HepG2 (cell line): ENCODE measurements around the gene KCNE2. TPM values are rescaled to one million over a fixed set of nuclear protein-coding genes. Genes with fewer than 3 reads are reported as not detected.

Experiments
- KAT7 ChIP-seq: IDR thresholded peaks from 2 replicates; pipeline ENCODE4 v1.6.1; 2018; ENCODE audit warnings: borderline replicate concordance, missing compliant biosample characterization
- MAFG ChIP-seq: sonication (generic); formaldehyde crosslinking; IDR thresholded peaks from 2 replicates; pipeline ENCODE4 v1.5.1; 2020; ENCODE audit warnings: mild to moderate bottlenecking, missing genetic modification reagents
- RAD21 ChIP-seq: fragments of 450-650 bp; formaldehyde crosslinking; IDR thresholded peaks from 2 replicates; pipeline ENCODE4 v1.5.0; 2020; ENCODE audit warnings: mild to moderate bottlenecking
- ZNF180 ChIP-seq: sonication (generic); formaldehyde crosslinking; IDR thresholded peaks from 2 replicates; pipeline ENCODE4 v1.4.0; 2020; ENCODE audit warnings: low read depth, missing genetic modification reagents, borderline replicate concordance
- ZNF383 ChIP-seq: sonication (generic); formaldehyde crosslinking; IDR thresholded peaks from 2 replicates; pipeline ENCODE4 v1.4.0; 2020; ENCODE audit warnings: missing genetic modification reagents, mild to moderate bottlenecking, borderline replicate concordance
- ZSCAN29 ChIP-seq: sonication (generic); formaldehyde crosslinking; conservative IDR thresholded peaks from 2 replicates; pipeline ENCODE4 v1.4.0; 2020; ENCODE audit warnings: mild to moderate bottlenecking, missing genetic modification reagents
- polyA plus RNA-seq, 8 experiments: library from polyadenylated mRNA; depleted of rRNA in 3 of 8; stranded (reverse) in 7 of 8; unstranded in 1 of 8; fragments of >200 nt; fragmentation: Illumina TruSeq in 4 of 8; extraction: Trizol in 4 of 8; gene quantifications; 2 replicates each; pipeline versions ENCODE4 v1.2.1 to v1.2.3, GENCODE V29; 2011 to 2016; ENCODE audit warnings: low read depth in 4 of 8, missing spikeins in 1 of 8, mixed read lengths in 1 of 8; ENCODE audit not compliant: insufficient read depth in 1 of 8
- total RNA-seq, 5 experiments: library from RNA; depleted of rRNA; stranded (reverse); fragments of >200 nt; fragmentation: Illumina TruSeq; extraction: Trizol; gene quantifications; 2 replicates each; pipeline ENCODE4 v1.2.3, GENCODE V29; 2016; ENCODE audit warnings: low read depth in 1 of 5
- TF ChIP-seq, protein P1 (sequence below): sonication (generic); formaldehyde crosslinking; IDR thresholded peaks from 2 replicates; pipeline ENCODE4 v1.4.0; 2020; ENCODE audit warnings: mild to moderate bottlenecking, missing genetic modification reagents
- TF ChIP-seq, protein P2 (sequence below): sonication (generic); formaldehyde crosslinking; IDR thresholded peaks from 2 replicates; pipeline ENCODE4 v1.4.0; 2020; ENCODE audit warnings: missing genetic modification reagents

The KCNE2 gene
- total and polyA plus RNA-seq, 2 of the 13 experiments (the other 11 are each of a cell fraction or from before 2014, with no cell fraction given), result not detected

DNA sequence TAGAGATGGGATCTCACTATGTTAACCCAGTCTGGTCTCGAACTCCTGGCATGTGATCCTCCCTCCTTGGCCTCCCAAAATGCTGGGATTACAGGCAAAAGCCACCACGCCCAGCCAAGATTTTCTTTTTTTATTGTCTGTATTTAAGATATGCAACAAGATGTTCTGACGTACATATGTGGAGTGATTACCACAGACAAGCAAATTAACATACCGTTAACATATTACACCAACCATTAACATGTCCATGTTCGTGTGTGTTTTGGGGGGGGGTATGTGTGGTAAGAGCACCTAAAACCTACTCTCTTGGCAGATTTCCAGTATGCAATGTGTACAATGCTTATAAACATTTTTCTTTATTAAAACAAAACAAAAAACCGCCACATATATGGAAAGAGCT is 10.6 kb upstream of the KCNE2 start (continued):
- TF ChIP-seq, protein P1, sequence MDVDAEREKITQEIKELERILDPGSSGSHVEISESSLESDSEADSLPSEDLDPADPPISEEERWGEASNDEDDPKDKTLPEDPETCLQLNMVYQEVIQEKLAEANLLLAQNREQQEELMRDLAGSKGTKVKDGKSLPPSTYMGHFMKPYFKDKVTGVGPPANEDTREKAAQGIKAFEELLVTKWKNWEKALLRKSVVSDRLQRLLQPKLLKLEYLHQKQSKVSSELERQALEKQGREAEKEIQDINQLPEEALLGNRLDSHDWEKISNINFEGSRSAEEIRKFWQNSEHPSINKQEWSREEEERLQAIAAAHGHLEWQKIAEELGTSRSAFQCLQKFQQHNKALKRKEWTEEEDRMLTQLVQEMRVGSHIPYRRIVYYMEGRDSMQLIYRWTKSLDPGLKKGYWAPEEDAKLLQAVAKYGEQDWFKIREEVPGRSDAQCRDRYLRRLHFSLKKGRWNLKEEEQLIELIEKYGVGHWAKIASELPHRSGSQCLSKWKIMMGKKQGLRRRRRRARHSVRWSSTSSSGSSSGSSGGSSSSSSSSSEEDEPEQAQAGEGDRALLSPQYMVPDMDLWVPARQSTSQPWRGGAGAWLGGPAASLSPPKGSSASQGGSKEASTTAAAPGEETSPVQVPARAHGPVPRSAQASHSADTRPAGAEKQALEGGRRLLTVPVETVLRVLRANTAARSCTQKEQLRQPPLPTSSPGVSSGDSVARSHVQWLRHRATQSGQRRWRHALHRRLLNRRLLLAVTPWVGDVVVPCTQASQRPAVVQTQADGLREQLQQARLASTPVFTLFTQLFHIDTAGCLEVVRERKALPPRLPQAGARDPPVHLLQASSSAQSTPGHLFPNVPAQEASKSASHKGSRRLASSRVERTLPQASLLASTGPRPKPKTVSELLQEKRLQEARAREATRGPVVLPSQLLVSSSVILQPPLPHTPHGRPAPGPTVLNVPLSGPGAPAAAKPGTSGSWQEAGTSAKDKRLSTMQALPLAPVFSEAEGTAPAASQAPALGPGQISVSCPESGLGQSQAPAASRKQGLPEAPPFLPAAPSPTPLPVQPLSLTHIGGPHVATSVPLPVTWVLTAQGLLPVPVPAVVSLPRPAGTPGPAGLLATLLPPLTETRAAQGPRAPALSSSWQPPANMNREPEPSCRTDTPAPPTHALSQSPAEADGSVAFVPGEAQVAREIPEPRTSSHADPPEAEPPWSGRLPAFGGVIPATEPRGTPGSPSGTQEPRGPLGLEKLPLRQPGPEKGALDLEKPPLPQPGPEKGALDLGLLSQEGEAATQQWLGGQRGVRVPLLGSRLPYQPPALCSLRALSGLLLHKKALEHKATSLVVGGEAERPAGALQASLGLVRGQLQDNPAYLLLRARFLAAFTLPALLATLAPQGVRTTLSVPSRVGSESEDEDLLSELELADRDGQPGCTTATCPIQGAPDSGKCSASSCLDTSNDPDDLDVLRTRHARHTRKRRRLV (CRISPR knock-in tag), result no peak
- TF ChIP-seq MAFG (CRISPR knock-in tag), result no peak
- no peak for TF ChIP-seq ZNF180 (CRISPR knock-in tag)
- TF ChIP-seq ZNF383 (CRISPR knock-in tag), result no peak
- TF ChIP-seq, protein P2, sequence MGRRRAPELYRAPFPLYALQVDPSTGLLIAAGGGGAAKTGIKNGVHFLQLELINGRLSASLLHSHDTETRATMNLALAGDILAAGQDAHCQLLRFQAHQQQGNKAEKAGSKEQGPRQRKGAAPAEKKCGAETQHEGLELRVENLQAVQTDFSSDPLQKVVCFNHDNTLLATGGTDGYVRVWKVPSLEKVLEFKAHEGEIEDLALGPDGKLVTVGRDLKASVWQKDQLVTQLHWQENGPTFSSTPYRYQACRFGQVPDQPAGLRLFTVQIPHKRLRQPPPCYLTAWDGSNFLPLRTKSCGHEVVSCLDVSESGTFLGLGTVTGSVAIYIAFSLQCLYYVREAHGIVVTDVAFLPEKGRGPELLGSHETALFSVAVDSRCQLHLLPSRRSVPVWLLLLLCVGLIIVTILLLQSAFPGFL (CRISPR knock-in tag), result no peak
- TF ChIP-seq RAD21 (CRISPR knock-in tag), result no peak
- TF ChIP-seq ZSCAN29 (CRISPR knock-in tag), result no peak
- no peak for TF ChIP-seq KAT7 (CRISPR knock-in tag)
